HepG2 (cell line): ENCODE results near the gene CLCN2. TPM values are rescaled to one million over a fixed set of nuclear protein-coding genes. Genes with fewer than 3 reads are reported as not detected.
A peak's percentile ranks its signal among the peaks of the same experiment; 100 is the strongest.

ENCODE experiments used
- ARHGAP35 ChIP-seq: sonication (generic); formaldehyde crosslinking; IDR thresholded peaks from 2 replicates; pipeline ENCODE4 v1.9.0; 2022; ENCODE audit warnings: mild to moderate bottlenecking, inconsistent platforms, moderate library complexity, missing genetic modification reagents, borderline replicate concordance
- CREM ChIP-seq, 2 experiments: sonication (generic) in 1 of 2; formaldehyde crosslinking in 1 of 2; IDR thresholded peaks; 2 replicates each; pipeline versions ENCODE4 v1.4.0 to v1.6.1; 2016 to 2020; ENCODE audit warnings: antibody characterized with exemption in 1 of 2, mild to moderate bottlenecking in 1 of 2, missing genetic modification reagents in 1 of 2
- ETS1 ChIP-seq: sonication (generic); formaldehyde crosslinking; IDR thresholded peaks from 2 replicates; pipeline ENCODE4 v1.4.0; 2020; ENCODE audit warnings: missing genetic modification reagents
- HNRNPL ChIP-seq: fragments of 200-400 bp; formaldehyde crosslinking; IDR thresholded peaks from 2 replicates; pipeline ENCODE4 v1.6.1; 2017; ENCODE audit warnings: mild to moderate bottlenecking, low read depth, low read length
- MEIS2 ChIP-seq: sonication (generic); formaldehyde crosslinking; IDR thresholded peaks from 2 replicates; pipeline ENCODE4 v1.9.0; 2021; ENCODE audit warnings: mild to moderate bottlenecking, missing genetic modification reagents
- NFE2L2 ChIP-seq: fragments of 150-350 bp; IDR thresholded peaks from 2 replicates; pipeline ENCODE4 v1.6.1; 2014; ENCODE audit warnings: low read length
- NONO ChIP-seq, 2 experiments: fragments of 450-650 bp in 1 of 2; sonication (generic) in 1 of 2; formaldehyde crosslinking in 1 of 2; IDR thresholded peaks in 1 of 2; conservative IDR thresholded peaks in 1 of 2; 2 replicates each; pipeline versions ENCODE4 v1.6.1 to v1.8.0; 2017 to 2022; ENCODE audit warnings: mild to moderate bottlenecking in 1 of 2, missing genetic modification reagents in 1 of 2, moderate library complexity in 1 of 2
- PHF20 ChIP-seq: sonication (generic); formaldehyde crosslinking; IDR thresholded peaks from 2 replicates; pipeline ENCODE4 v1.5.0; 2020; ENCODE audit warnings: mild to moderate bottlenecking, missing genetic modification reagents
- RBFOX2 ChIP-seq: fragments of 200-400 bp; formaldehyde crosslinking; IDR thresholded peaks from 2 replicates; pipeline ENCODE4 v1.6.1; 2017; ENCODE audit warnings: low read depth, mild to moderate bottlenecking, low read length
- RFX3 ChIP-seq: IDR thresholded peaks from 2 replicates; pipeline ENCODE4 v1.6.1; 2016; ENCODE audit warnings: missing biosample characterization, missing genetic modification reagents
- SNRNP70 ChIP-seq: fragments of 200-400 bp; formaldehyde crosslinking; IDR thresholded peaks from 2 replicates; pipeline ENCODE4 v1.6.1; 2017; ENCODE audit warnings: mild to moderate bottlenecking, low read depth, low read length, moderate library complexity
- SRF ChIP-seq: IDR thresholded peaks from 2 replicates; pipeline ENCODE4 v1.6.1; 2011; ENCODE audit warnings: mild to moderate bottlenecking, low read depth, low read length, moderate library complexity
- ZEB1 ChIP-seq: IDR thresholded peaks from 2 replicates; pipeline ENCODE4 v1.6.1; 2012; ENCODE audit warnings: mild to moderate bottlenecking, low read depth, inconsistent platforms; ENCODE audit not compliant: insufficient replicate concordance
- ZNF121 ChIP-seq: sonication (generic); formaldehyde crosslinking; IDR thresholded peaks from 2 replicates; pipeline ENCODE4 v1.5.0; 2020; ENCODE audit warnings: mild to moderate bottlenecking, missing genetic modification reagents
- ZNF180 ChIP-seq: sonication (generic); formaldehyde crosslinking; IDR thresholded peaks from 2 replicates; pipeline ENCODE4 v1.4.0; 2020; ENCODE audit warnings: low read depth, missing genetic modification reagents, borderline replicate concordance
- ZNF256 ChIP-seq: sonication (generic); formaldehyde crosslinking; conservative IDR thresholded peaks from 2 replicates; pipeline ENCODE4 v1.4.0; 2020; ENCODE audit warnings: missing genetic modification reagents
- ZNF550 ChIP-seq: sonication (generic); formaldehyde crosslinking; IDR thresholded peaks from 2 replicates; pipeline ENCODE4 v1.4.0; 2020; ENCODE audit warnings: mild to moderate bottlenecking, missing genetic modification reagents, borderline replicate concordance
- ZNF562 ChIP-seq: sonication (generic); formaldehyde crosslinking; IDR thresholded peaks from 2 replicates; pipeline ENCODE4 v1.8.0; 2022; ENCODE audit warnings: missing genetic modification reagents, borderline replicate concordance
- ZNF564 ChIP-seq: sonication (generic); formaldehyde crosslinking; IDR thresholded peaks from 2 replicates; pipeline ENCODE4 v1.8.1; 2023; ENCODE audit warnings: mild to moderate bottlenecking, missing genetic modification reagents
- ZNF598 ChIP-seq: sonication (generic); formaldehyde crosslinking; IDR thresholded peaks from 2 replicates; pipeline ENCODE4 v1.5.1; 2020; ENCODE audit warnings: mild to moderate bottlenecking, missing genetic modification reagents, borderline replicate concordance
- ZNF670 ChIP-seq: sonication (generic); formaldehyde crosslinking; IDR thresholded peaks from 2 replicates; pipeline ENCODE4 v1.8.0; 2022; ENCODE audit warnings: mild to moderate bottlenecking, missing genetic modification reagents, borderline replicate concordance
- ZNF790 ChIP-seq: sonication (generic); formaldehyde crosslinking; IDR thresholded peaks from 2 replicates; pipeline ENCODE4 v1.8.0; 2022; ENCODE audit warnings: missing genetic modification reagents, mild to moderate bottlenecking, borderline replicate concordance
- polyA plus RNA-seq, 8 experiments: library from polyadenylated mRNA; depleted of rRNA in 3 of 8; stranded (reverse) in 7 of 8; unstranded in 1 of 8; fragments of >200 nt; fragmentation: Illumina TruSeq in 4 of 8; extraction: Trizol in 4 of 8; gene quantifications; 2 replicates each; pipeline versions ENCODE4 v1.2.1 to v1.2.3, GENCODE V29; 2011 to 2016; ENCODE audit warnings: low read depth in 4 of 8, missing spikeins in 1 of 8, mixed read lengths in 1 of 8; ENCODE audit not compliant: insufficient read depth in 1 of 8
- total RNA-seq, 5 experiments: library from RNA; depleted of rRNA; stranded (reverse); fragments of >200 nt; fragmentation: Illumina TruSeq; extraction: Trizol; gene quantifications; 2 replicates each; pipeline ENCODE4 v1.2.3, GENCODE V29; 2016; ENCODE audit warnings: low read depth in 1 of 5
- TF ChIP-seq, protein P1 (sequence below): sonication (generic); formaldehyde crosslinking; IDR thresholded peaks from 2 replicates; pipeline ENCODE4 v1.8.1; 2022; ENCODE audit warnings: mild to moderate bottlenecking, missing genetic modification reagents
- TF ChIP-seq, protein P2 (sequence below): sonication (generic); formaldehyde crosslinking; IDR thresholded peaks from 2 replicates; pipeline ENCODE4 v1.4.0; 2020; ENCODE audit warnings: mild to moderate bottlenecking, low read depth, missing genetic modification reagents
- TF ChIP-seq, protein P3 (sequence below): sonication (generic); formaldehyde crosslinking; IDR thresholded peaks from 2 replicates; pipeline ENCODE4 v1.8.0; 2022; ENCODE audit warnings: low read depth, missing genetic modification reagents

The CLCN2 gene
- total and polyA plus RNA-seq, 2 of the 13 experiments (the other 11 are each of a cell fraction or from before 2014, with no cell fraction given), result 11.4 to 13.5 TPM

- TF ChIP-seq ETS1 (CRISPR knock-in tag) (no peak), MEIS2 (CRISPR knock-in tag) (peak; percentile 42; the same call in 1 of the 2 replicates), ZNF550 (CRISPR knock-in tag) (no peak), SNRNP70 (no peak), ARHGAP35 (CRISPR knock-in tag) (peak; percentile 69; the same call in 1 of the 2 replicates), HNRNPL (peak; percentile 98), ZNF598 (peak; percentile 62; the same call in 1 of the 2 replicates), SRF (no peak), ZNF256 (CRISPR knock-in tag) (no peak), NONO (IDR thresholded peaks at IDR 0.05) (no peak), NONO (CRISPR knock-in tag; conservative IDR thresholded peaks at IDR 0.05) (peak; percentile 81; the same call in 1 of the 2 replicates), ZNF180 (CRISPR knock-in tag) (no peak), PHF20 (CRISPR knock-in tag) (peak; percentile 53), RBFOX2 (peak; percentile 95), ZNF790 (CRISPR knock-in tag) (no peak), ZNF562 (CRISPR knock-in tag) (no peak), ZNF564 (peak; percentile 74), CREM (IDR thresholded peaks at IDR 0.05) (peak; percentile 83), CREM (CRISPR knock-in tag; IDR thresholded peaks at IDR 0.05) (no peak), RFX3 (CRISPR knock-in tag) (no peak), ZNF670 (peak; percentile 96), ZNF121 (CRISPR knock-in tag) (peak; percentile 90), NFE2L2 (no peak), ZEB1 (peak; percentile 71)
- TF ChIP-seq, protein P1, sequence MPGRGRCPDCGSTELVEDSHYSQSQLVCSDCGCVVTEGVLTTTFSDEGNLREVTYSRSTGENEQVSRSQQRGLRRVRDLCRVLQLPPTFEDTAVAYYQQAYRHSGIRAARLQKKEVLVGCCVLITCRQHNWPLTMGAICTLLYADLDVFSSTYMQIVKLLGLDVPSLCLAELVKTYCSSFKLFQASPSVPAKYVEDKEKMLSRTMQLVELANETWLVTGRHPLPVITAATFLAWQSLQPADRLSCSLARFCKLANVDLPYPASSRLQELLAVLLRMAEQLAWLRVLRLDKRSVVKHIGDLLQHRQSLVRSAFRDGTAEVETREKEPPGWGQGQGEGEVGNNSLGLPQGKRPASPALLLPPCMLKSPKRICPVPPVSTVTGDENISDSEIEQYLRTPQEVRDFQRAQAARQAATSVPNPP (CRISPR knock-in tag), result peak; percentile 79; the same call in 1 of the 2 replicates
- TF ChIP-seq, protein P2, sequence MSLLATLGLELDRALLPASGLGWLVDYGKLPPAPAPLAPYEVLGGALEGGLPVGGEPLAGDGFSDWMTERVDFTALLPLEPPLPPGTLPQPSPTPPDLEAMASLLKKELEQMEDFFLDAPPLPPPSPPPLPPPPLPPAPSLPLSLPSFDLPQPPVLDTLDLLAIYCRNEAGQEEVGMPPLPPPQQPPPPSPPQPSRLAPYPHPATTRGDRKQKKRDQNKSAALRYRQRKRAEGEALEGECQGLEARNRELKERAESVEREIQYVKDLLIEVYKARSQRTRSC, result peak; percentile 80; the same call in 1 of the 2 replicates
- TF ChIP-seq, protein P3, sequence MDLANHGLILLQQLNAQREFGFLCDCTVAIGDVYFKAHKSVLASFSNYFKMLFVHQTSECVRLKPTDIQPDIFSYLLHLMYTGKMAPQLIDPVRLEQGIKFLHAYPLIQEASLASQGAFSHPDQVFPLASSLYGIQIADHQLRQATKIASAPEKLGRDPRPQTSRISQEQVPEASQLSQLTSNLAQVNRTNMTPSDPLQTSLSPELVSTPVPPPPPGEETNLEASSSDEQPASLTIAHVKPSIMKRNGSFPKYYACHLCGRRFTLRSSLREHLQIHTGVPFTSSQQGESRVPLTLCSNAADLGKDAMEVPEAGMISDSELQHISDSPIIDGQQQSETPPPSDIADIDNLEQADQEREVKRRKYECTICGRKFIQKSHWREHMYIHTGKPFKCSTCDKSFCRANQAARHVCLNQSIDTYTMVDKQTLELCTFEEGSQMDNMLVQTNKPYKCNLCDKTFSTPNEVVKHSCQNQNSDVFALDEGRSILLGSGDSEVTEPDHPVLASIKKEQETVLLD (CRISPR knock-in tag), result peak; percentile 60; the same call in 1 of the 2 replicates
These were observed 1.5 kb upstream of the CLCN2 start (continued) for GRCh38 chr3:184362668-184363546.
